H9 (cell line): ENCODE measurements around the gene PPP1R13L. TPM values are rescaled to one million over a fixed set of nuclear protein-coding genes. Genes with fewer than 3 reads are reported as not detected.

Experiments
- DNase-seq: peaks from one replicate; pipeline ENCODE4 v3.0.0-alpha.2; 2017
- H2AFZ ChIP-seq: one replicate; pipeline ENCODE4 v1.6.1; 2013; ENCODE audit warnings: mild to moderate bottlenecking, low read length, control low read depth, moderate library complexity
- H2AK5ac ChIP-seq: 2 replicates; pipeline ENCODE4 v1.6.1; 2013; ENCODE audit warnings: low read length, control low read depth, mixed read lengths; ENCODE audit not compliant: insufficient read length
- H2BK120ac ChIP-seq: one replicate; pipeline ENCODE4 v1.6.1; 2013; ENCODE audit warnings: low read depth, mild to moderate bottlenecking, low read length, control low read depth, inconsistent platforms; ENCODE audit not compliant: poor library complexity, severe bottlenecking
- H2BK12ac ChIP-seq: 2 replicates; pipeline ENCODE4 v1.6.1; 2013; ENCODE audit warnings: low read length, control low read depth, mixed read lengths, low read depth; ENCODE audit not compliant: insufficient read length
- H2BK15ac ChIP-seq: 2 replicates; pipeline ENCODE4 v1.6.1; 2013; ENCODE audit warnings: low read depth, low read length, control low read depth
- H2BK20ac ChIP-seq: one replicate; pipeline ENCODE4 v1.6.1; 2013; ENCODE audit warnings: low read depth, mild to moderate bottlenecking, low read length, control low read depth, inconsistent platforms; ENCODE audit not compliant: poor library complexity, severe bottlenecking
- H2BK5ac ChIP-seq: 2 replicates; pipeline ENCODE4 v1.6.1; 2013; ENCODE audit warnings: low read length, control low read depth, mixed read lengths; ENCODE audit not compliant: insufficient read length
- H3K14ac ChIP-seq: 2 replicates; pipeline ENCODE4 v1.6.1; 2013; ENCODE audit warnings: low read length, control low read depth; ENCODE audit not compliant: insufficient read depth
- H3K18ac ChIP-seq: 2 replicates; pipeline ENCODE4 v1.6.1; 2013; ENCODE audit warnings: low read depth, mild to moderate bottlenecking, mixed read lengths, low read length, control low read depth; ENCODE audit not compliant: insufficient read length
- H3K23ac ChIP-seq: 2 replicates; pipeline ENCODE4 v1.6.1; 2013; ENCODE audit warnings: low read length, control low read depth, mixed read lengths, low read depth; ENCODE audit not compliant: insufficient read length
- H3K23me2 ChIP-seq: 2 replicates; pipeline ENCODE4 v1.6.1; 2013; ENCODE audit warnings: low read depth, mild to moderate bottlenecking, mixed read lengths, low read length, control low read depth; ENCODE audit not compliant: insufficient read length, poor library complexity, severe bottlenecking
- H3K27ac ChIP-seq: 2 replicates; pipeline ENCODE4 v1.5.1; 2013; ENCODE audit warnings: low read length, control low read depth, mixed read lengths, low read depth; ENCODE audit not compliant: insufficient read length
- H3K27me3 ChIP-seq: 2 replicates; pipeline ENCODE4 v1.6.1; 2013; ENCODE audit warnings: low read length, control low read depth, inconsistent platforms; ENCODE audit not compliant: insufficient read depth
- H3K4ac ChIP-seq: 2 replicates; pipeline ENCODE4 v1.6.1; 2013; ENCODE audit warnings: low read depth, mild to moderate bottlenecking, control low read depth, inconsistent platforms, low read length, moderate library complexity
- H3K4me1 ChIP-seq: 2 replicates; pipeline ENCODE4 v1.6.1; 2013; ENCODE audit warnings: low read length, control low read depth, inconsistent platforms; ENCODE audit not compliant: insufficient read depth
- H3K4me2 ChIP-seq: 2 replicates; pipeline ENCODE4 v1.6.1; 2013; ENCODE audit warnings: low read length, control low read depth, mixed read lengths; ENCODE audit not compliant: insufficient read length, insufficient read depth
- H3K56ac ChIP-seq: 2 replicates; pipeline ENCODE4 v1.6.1; 2013; ENCODE audit warnings: low read depth, mild to moderate bottlenecking, mixed read lengths, low read length, control low read depth; ENCODE audit not compliant: insufficient read length
- H3K79me1 ChIP-seq: 2 replicates; pipeline ENCODE4 v1.6.1; 2013; ENCODE audit warnings: low read depth, mild to moderate bottlenecking, moderate library complexity, low read length, control low read depth, inconsistent platforms; ENCODE audit not compliant: insufficient read depth, poor library complexity, severe bottlenecking
- H3K79me2 ChIP-seq: 2 replicates; pipeline ENCODE4 v1.6.1; 2013; ENCODE audit warnings: low read length, control low read depth, inconsistent platforms; ENCODE audit not compliant: insufficient read depth
- H3K9ac ChIP-seq: 2 replicates; pipeline ENCODE4 v1.6.1; 2013; ENCODE audit warnings: low read length, control low read depth, mixed read lengths; ENCODE audit not compliant: insufficient read length; ENCODE audit errors: extremely low read depth
- H3K9me3 ChIP-seq: one replicate; pipeline ENCODE4 v1.6.1; 2013; ENCODE audit warnings: low read depth, low read length, inconsistent platforms; ENCODE audit not compliant: control insufficient read depth
- H3T11ph ChIP-seq: one replicate; pipeline ENCODE4 v1.6.1; 2013; ENCODE audit warnings: mild to moderate bottlenecking, low read length, control low read depth, inconsistent platforms
- H4K20me1 ChIP-seq: one replicate; pipeline ENCODE4 v1.6.1; 2013; ENCODE audit not compliant: control insufficient read depth, insufficient read length, insufficient read depth
- H4K5ac ChIP-seq: 2 replicates; pipeline ENCODE4 v1.6.1; 2013; ENCODE audit warnings: low read depth, mild to moderate bottlenecking, mixed read lengths, low read length, control low read depth; ENCODE audit not compliant: insufficient read length
- H4K8ac ChIP-seq: replicated peaks from 2 replicates; pipeline ENCODE4 v1.6.1; 2013; ENCODE audit warnings: low read length, control low read depth, mixed read lengths, low read depth; ENCODE audit not compliant: insufficient read length
- H4K91ac ChIP-seq: 2 replicates; pipeline ENCODE4 v1.6.1; 2013; ENCODE audit warnings: low read depth, mild to moderate bottlenecking, moderate library complexity, mixed read lengths, low read length, control low read depth; ENCODE audit not compliant: insufficient read length
- H3K27ac Mint-ChIP-seq, 3 experiments: 2 replicates in 2 of 3; 3 replicates in 1 of 3; pipeline ENCODE4 v1.8.0; 2020 to 2021; ENCODE audit warnings: mixed read lengths in 3 of 3, mild to moderate bottlenecking in 1 of 3, moderate library complexity in 1 of 3
- H3K27me3 Mint-ChIP-seq: 2 replicates; pipeline ENCODE4 v1.8.0; 2021; ENCODE audit warnings: low read depth, mild to moderate bottlenecking, moderate library complexity, mixed read lengths
- H3K36me3 Mint-ChIP-seq, 3 experiments: 2 replicates in 2 of 3; 3 replicates in 1 of 3; pipeline ENCODE4 v1.8.0; 2020 to 2021; ENCODE audit warnings: low read depth in 3 of 3, mixed read lengths in 3 of 3; ENCODE audit not compliant: insufficient read depth in 1 of 3
- H3K4me1 Mint-ChIP-seq, 2 experiments: 2 replicates each; pipeline ENCODE4 v1.8.0; 2020; ENCODE audit warnings: mixed read lengths in 2 of 2
- H3K4me3 Mint-ChIP-seq, 2 experiments: 2 replicates in 1 of 2; 3 replicates in 1 of 2; pipeline ENCODE4 v1.8.0; 2020 to 2021; ENCODE audit warnings: mild to moderate bottlenecking in 2 of 2, mixed read lengths in 2 of 2, moderate library complexity in 1 of 2
- H3K9me3 Mint-ChIP-seq, 2 experiments: 2 replicates in 1 of 2; 3 replicates in 1 of 2; pipeline ENCODE4 v1.8.0; 2020; ENCODE audit warnings: mild to moderate bottlenecking in 2 of 2, mixed read lengths in 2 of 2, moderate library complexity in 1 of 2
- CTCF ChIP-seq: fragments of 200-600 bp; sonication (generic); conservative IDR thresholded peaks from 3 replicates; pipeline ENCODE4 v1.8.0; 2021; ENCODE audit warnings: antibody characterized with exemption, mild to moderate bottlenecking
- WGBS: extraction: QIAGEN DNeasy Blood & Tissue Kit; methylation state at CpG from one replicate; pipeline ENCODE4 v1.1.7; 2013; ENCODE audit warnings: missing lambda C conversion rate, low lambda C conversion rate, mixed read lengths; ENCODE audit not compliant: insufficient read length; ENCODE audit errors: extremely low coverage; 5-methylcytosine and 5-hydroxymethylcytosine counted together
- total RNA-seq: library from RNA; stranded (reverse); gene quantifications from 2 replicates; pipeline ENCODE4 v1.2.1, GENCODE V29; 2021

Gene PPP1R13L
- total RNA-seq, 1 experiment from 2014 or later = 42.6 TPM

GRCh38 chr19:45448887-45449299 is 44.0 kb upstream of the PPP1R13L start:
- Mint-ChIP-seq H3K27ac (no peak overlapping the region), H3K27me3 (peaks cover 42% of the 10 kb centered on the region), H3K36me3 (no peaks in the 10 kb centered on the region; a peak in 1 of 7 replicates), H3K9me3 (peaks cover 4 to 11% of the 10 kb centered on the region in 2 experiments; a peak in 4 of 5 replicates), H3K4me1 (peaks cover 15 to 25% of the 10 kb centered on the region in 2 experiments), H3K4me3 (no peak overlapping the region)
- Histone ChIP-seq H4K91ac (no peak overlapping the region), H2AK5ac (no peak overlapping the region), H3K4ac (no peak overlapping the region), H2BK20ac (no peak overlapping the region), H2BK15ac (no peak overlapping the region), H4K8ac (no peak overlapping the region), H2AFZ (no peak overlapping the region), H3T11ph (no peak overlapping the region), H3K4me1 (peaks cover 2% of the 10 kb centered on the region; the same call in 1 of the 2 replicates), H3K79me2 (no peaks in the 10 kb centered on the region), H4K20me1 (no peaks in the 10 kb centered on the region), H2BK120ac (no peak overlapping the region), H3K9ac (no peak overlapping the region), H3K23ac (no peak overlapping the region), H2BK5ac (no peak overlapping the region), H3K27ac (no peak overlapping the region), H3K23me2 (peaks cover 5% of the 10 kb centered on the region), H3K56ac (no peak overlapping the region), H3K9me3 (no peaks in the 10 kb centered on the region), H3K14ac (no peak overlapping the region), H4K5ac (no peak overlapping the region), H3K27me3 (no peaks in the 10 kb centered on the region; the same call in 1 of the 2 replicates), H3K18ac (peak overlapping the region; percentile 71), H2BK12ac (no peak overlapping the region), H3K79me1 (no peaks in the 10 kb centered on the region), H3K4me2 (no peak overlapping the region)
- no peak for DNase-seq
- no peak for TF ChIP-seq CTCF
- WGBS = no CpG with 5 or more reads among the region's 7 CpGs
